HG02798 (cell line): ENCODE results near the gene SEC24A.
"Not testable (repeated sequence)": the region's sequence is repeated elsewhere in the genome, so short reads cannot be mapped to it uniquely, and the experiment has no call there.

ENCODE experiments used
- ATAC-seq: cut with Tn5 transposase; IDR thresholded peaks from one replicate; pipeline ENCODE4 v1.9.1; 2021; ENCODE audit warnings: mild to moderate bottlenecking; ENCODE audit not compliant: unreplicated experiment, poor library complexity

Gene SEC24A

GRCh38 chr5:134649163-134649835 lies 714 bp downstream of the SEC24A start:
- ATAC-seq: peak; percentile 17

GRCh38 chr5:134650660-134651059 lies 2.1 kb downstream of the SEC24A start:
- not testable (repeated sequence) for ATAC-seq

- no peak for ATAC-seq
These were observed 2.9 kb downstream of the SEC24A start for GRCh38 chr5:134651531-134651930.

GRCh38 chr5:134656690-134657089 lies 8.1 kb downstream of the SEC24A start:
- no peak for ATAC-seq

GRCh38 chr5:134659456-134659855 lies 10.9 kb downstream of the SEC24A start:
- ATAC-seq: no peak

GRCh38 chr5:134659922-134660321 lies 11.3 kb downstream of the SEC24A start:
- ATAC-seq: no peak

GRCh38 chr5:134662971-134663370 lies 14.4 kb downstream of the SEC24A start:
- ATAC-seq: no peak

GRCh38 chr5:134664448-134664847 lies 15.9 kb downstream of the SEC24A start:
- no peak for ATAC-seq

- not testable (repeated sequence) for ATAC-seq
These were observed 25.0 kb downstream of the SEC24A start for GRCh38 chr5:134673546-134673945.

- not testable (repeated sequence) for ATAC-seq
These were observed 28.8 kb downstream of the SEC24A start for GRCh38 chr5:134677357-134677756.

- ATAC-seq: not testable (repeated sequence)
These were observed 41.6 kb downstream of the SEC24A start for GRCh38 chr5:134690144-134690543.

GRCh38 chr5:134692722-134693121 lies 44.1 kb downstream of the SEC24A start:
- no peak for ATAC-seq

- ATAC-seq: no peak
These were observed 59.7 kb downstream of the SEC24A start for GRCh38 chr5:134708301-134708700.

- ATAC-seq: no peak
These were observed 65.5 kb downstream of the SEC24A start for GRCh38 chr5:134714120-134714519.

GRCh38 chr5:134714541-134714940 lies 66.0 kb downstream of the SEC24A start:
- no peak for ATAC-seq

GRCh38 chr5:134715466-134715865 lies 66.9 kb downstream of the SEC24A start:
- not testable (repeated sequence) for ATAC-seq

GRCh38 chr5:134724872-134725271 lies 76.3 kb downstream of the SEC24A start:
- no peak for ATAC-seq

GRCh38 chr5:134732819-134733218 lies 84.2 kb downstream of the SEC24A start:
- no peak for ATAC-seq

- no peak for ATAC-seq
These were observed 86.7 kb downstream of the SEC24A start for GRCh38 chr5:134735243-134735642.

GRCh38 chr5:134736173-134736812 lies 87.7 kb downstream of the SEC24A start:
- no peak for ATAC-seq

- ATAC-seq: peak; percentile 98
These were observed 89.8 kb downstream of the SEC24A start, which contains the start of gene CAMLG for GRCh38 chr5:134738133-134738962. Gene CAMLG, plus strand, starts transcription at chr5:134738548. Its CDS starts 73 bp downstream, at chr5:134738621.
